HepG2 (cell line): ENCODE results near the gene BAIAP3. TPM values are rescaled to one million over a fixed set of nuclear protein-coding genes. Genes with fewer than 3 reads are reported as not detected.
A peak's percentile ranks its signal among the peaks of the same experiment; 100 is the strongest.

Experiments used
- KDM5B ChIP-seq: sonication (generic); formaldehyde crosslinking; IDR thresholded peaks from 2 replicates; pipeline ENCODE4 v1.4.0; 2020; ENCODE audit warnings: missing genetic modification reagents, mild to moderate bottlenecking, borderline replicate concordance
- NFE2 ChIP-seq: sonication (generic); formaldehyde crosslinking; IDR thresholded peaks from 2 replicates; pipeline ENCODE4 v1.4.0; 2020; ENCODE audit warnings: missing genetic modification reagents
- PTBP1 ChIP-seq: fragments of 200-400 bp; formaldehyde crosslinking; IDR thresholded peaks from 2 replicates; pipeline ENCODE4 v1.6.1; 2018; ENCODE audit warnings: low read length, low read depth; ENCODE audit not compliant: poor library complexity, severe bottlenecking
- SNAI1 ChIP-seq: sonication (generic); formaldehyde crosslinking; IDR thresholded peaks from 2 replicates; pipeline ENCODE4 v1.5.0; 2020; ENCODE audit warnings: mild to moderate bottlenecking, missing genetic modification reagents, borderline replicate concordance
- SOX5 ChIP-seq: IDR thresholded peaks from 2 replicates; pipeline ENCODE4 v1.6.1; 2016; ENCODE audit warnings: borderline replicate concordance
- SP140L ChIP-seq: sonication (generic); formaldehyde crosslinking; IDR thresholded peaks from 2 replicates; pipeline ENCODE4 v1.4.0; 2020; ENCODE audit warnings: missing genetic modification reagents, borderline replicate concordance
- SP2 ChIP-seq: sonication (generic); formaldehyde crosslinking; IDR thresholded peaks from 2 replicates; pipeline ENCODE4 v1.5.1; 2020; ENCODE audit warnings: mild to moderate bottlenecking, missing genetic modification reagents
- TAF15 ChIP-seq: fragments of 200-400 bp; formaldehyde crosslinking; IDR thresholded peaks from one replicate; pipeline ENCODE4 v1.6.1; 2018; ENCODE audit warnings: mild to moderate bottlenecking, low read depth, low read length; ENCODE audit not compliant: poor library complexity, severe bottlenecking
- ZBTB46 ChIP-seq: sonication (generic); formaldehyde crosslinking; IDR thresholded peaks from 2 replicates; pipeline ENCODE4 v1.4.0; 2020; ENCODE audit warnings: mild to moderate bottlenecking, missing genetic modification reagents, borderline replicate concordance
- ZEB1 ChIP-seq: IDR thresholded peaks from 2 replicates; pipeline ENCODE4 v1.6.1; 2012; ENCODE audit warnings: mild to moderate bottlenecking, low read depth, inconsistent platforms; ENCODE audit not compliant: insufficient replicate concordance
- ZNF224 ChIP-seq: sonication (generic); formaldehyde crosslinking; IDR thresholded peaks from 2 replicates; pipeline ENCODE4 v1.5.0; 2020; ENCODE audit warnings: mild to moderate bottlenecking, missing genetic modification reagents
- ZNF274 ChIP-seq: sonication (generic); formaldehyde crosslinking; IDR thresholded peaks from 2 replicates; pipeline ENCODE4 v1.5.1; 2020; ENCODE audit warnings: mild to moderate bottlenecking, missing genetic modification reagents
- ZNF407 ChIP-seq: sonication (generic); formaldehyde crosslinking; IDR thresholded peaks from one replicate; pipeline ENCODE4 v1.5.1; 2020; ENCODE audit warnings: mild to moderate bottlenecking, missing genetic modification reagents; ENCODE audit errors: not compliant biosample characterization
- ZNF816 ChIP-seq: sonication (generic); formaldehyde crosslinking; IDR thresholded peaks from 2 replicates; pipeline ENCODE4 v1.8.0; 2022; ENCODE audit warnings: missing genetic modification reagents, mild to moderate bottlenecking, borderline replicate concordance
- polyA plus RNA-seq, 8 experiments: library from polyadenylated mRNA; depleted of rRNA in 3 of 8; stranded (reverse) in 7 of 8; unstranded in 1 of 8; fragments of >200 nt; fragmentation: Illumina TruSeq in 4 of 8; extraction: Trizol in 4 of 8; gene quantifications; 2 replicates each; pipeline versions ENCODE4 v1.2.1 to v1.2.3, GENCODE V29; 2011 to 2016; ENCODE audit warnings: low read depth in 4 of 8, missing spikeins in 1 of 8, mixed read lengths in 1 of 8; ENCODE audit not compliant: insufficient read depth in 1 of 8
- total RNA-seq, 5 experiments: library from RNA; depleted of rRNA; stranded (reverse); fragments of >200 nt; fragmentation: Illumina TruSeq; extraction: Trizol; gene quantifications; 2 replicates each; pipeline ENCODE4 v1.2.3, GENCODE V29; 2016; ENCODE audit warnings: low read depth in 1 of 5
- TF ChIP-seq, protein P1 (sequence below): sonication (generic); IDR thresholded peaks from 2 replicates; pipeline ENCODE4 v1.6.1; 2016; ENCODE audit warnings: low read depth, borderline replicate concordance

BAIAP3 gene
- total and polyA plus RNA-seq, 2 of the 13 experiments (the other 11 are each of a cell fraction or from before 2014, with no cell fraction given), result 3.2 to 5.7 TPM

GRCh38 chr16:1308977-1309885 lies 24.2 kb upstream of the BAIAP3 start, which contains the start of gene UBE2I (continued):
- TF ChIP-seq ZNF407 (CRISPR knock-in tag) (peak; percentile 58), ZBTB46 (no peak), ZNF274 (CRISPR knock-in tag) (peak; percentile 93), NFE2 (CRISPR knock-in tag) (no peak), ZNF816 (CRISPR knock-in tag) (0 out of 2 replicates have a peak, but pooled peaks have one; percentile 61), PTBP1 (no peak), ZNF224 (CRISPR knock-in tag) (0 out of 2 replicates have a peak, but pooled peaks have one; percentile 69), SP140L (CRISPR knock-in tag) (0 out of 2 replicates have a peak, but pooled peaks have one; percentile 53), SP2 (CRISPR knock-in tag) (peak; percentile 88), ZEB1 (no peak), KDM5B (CRISPR knock-in tag) (peak; percentile 95), SOX5 (CRISPR knock-in tag) (0 out of 2 replicates have a peak, but pooled peaks have one; percentile 19), SNAI1 (CRISPR knock-in tag) (peak; percentile 76; the same call in 1 of the 2 replicates), TAF15 (no peak)
- TF ChIP-seq, protein P1, sequence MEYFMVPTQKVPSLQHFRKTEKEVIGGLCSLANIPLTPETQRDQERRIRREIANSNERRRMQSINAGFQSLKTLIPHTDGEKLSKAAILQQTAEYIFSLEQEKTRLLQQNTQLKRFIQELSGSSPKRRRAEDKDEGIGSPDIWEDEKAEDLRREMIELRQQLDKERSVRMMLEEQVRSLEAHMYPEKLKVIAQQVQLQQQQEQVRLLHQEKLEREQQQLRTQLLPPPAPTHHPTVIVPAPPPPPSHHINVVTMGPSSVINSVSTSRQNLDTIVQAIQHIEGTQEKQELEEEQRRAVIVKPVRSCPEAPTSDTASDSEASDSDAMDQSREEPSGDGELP, result peak; percentile 19; the same call in 1 of the 2 replicates
